IMR-90 (cell line): ENCODE results near the gene BPGM. TPM values are rescaled to one million over a fixed set of nuclear protein-coding genes. Genes with fewer than 3 reads are reported as not detected.

Experiments used
- ATAC-seq: fragments of 200-7000 bp; cut with Tn5 transposase; 2 replicates; pipeline ENCODE4 v1.9.1; 2020; ENCODE audit warnings: low read depth, mild to moderate bottlenecking, moderate library complexity
- BruUV-seq: library from RNA; stranded (reverse); fragments of 400-500 nt; replicated peaks from 2 replicates; lab custom pipeline; 2021; lab: Mats Ljungman, UMichigan
- CTCF ChIA-PET: fragments of 300-600 bp; formaldehyde crosslinking; extraction: SDS; loops from one replicate; lab custom pipeline; 2021; ENCODE audit warnings: antibody characterized with exemption; lab: Yijun Ruan, JAX
- POLR2A ChIA-PET: fragments of 300-600 bp; sonication (Branson Sonifier 250); formaldehyde crosslinking; loops from one replicate; lab custom pipeline; 2022; ENCODE audit warnings: antibody characterized with exemption; ENCODE audit not compliant: unreplicated experiment; lab: Charles Lee
- DNase-seq: peaks from one replicate; pipeline ENCODE4 v3.0.0; 2013
- H2AFZ ChIP-seq: replicated peaks from 2 replicates; pipeline ENCODE3; 2013; ENCODE audit warnings: low read length, mild to moderate bottlenecking; ENCODE audit not compliant: poor library complexity
- H2AK5ac ChIP-seq: 2 replicates; pipeline ENCODE4 v1.6.1; 2013; ENCODE audit warnings: low read depth, low read length, inconsistent platforms
- H2AK9ac ChIP-seq: replicated peaks from 2 replicates; pipeline ENCODE3; 2013; ENCODE audit warnings: mild to moderate bottlenecking, low read depth, low read length, moderate library complexity; ENCODE audit not compliant: poor library complexity
- H2BK120ac ChIP-seq: 2 replicates; pipeline ENCODE4 v1.6.1; 2013; ENCODE audit warnings: low read depth, low read length, inconsistent platforms
- H2BK15ac ChIP-seq: 3 replicates; pipeline ENCODE4 v1.6.1; 2013; ENCODE audit warnings: low read depth, low read length, inconsistent platforms
- H2BK20ac ChIP-seq: 2 replicates; pipeline ENCODE4 v1.6.1; 2013; ENCODE audit warnings: low read depth, mild to moderate bottlenecking, inconsistent platforms, low read length, moderate library complexity
- H2BK5ac ChIP-seq: 2 replicates; pipeline ENCODE4 v1.6.1; 2013; ENCODE audit warnings: mild to moderate bottlenecking, low read depth, low read length, inconsistent platforms; ENCODE audit not compliant: poor library complexity, severe bottlenecking
- H3K14ac ChIP-seq: replicated peaks from 2 replicates; pipeline ENCODE4 v1.6.1; 2013; ENCODE audit warnings: low read depth, low read length, inconsistent platforms
- H3K18ac ChIP-seq: 2 replicates; pipeline ENCODE4 v1.6.1; 2013; ENCODE audit warnings: low read depth, low read length, control low read depth
- H3K23ac ChIP-seq: 2 replicates; pipeline ENCODE4 v1.6.1; 2013; ENCODE audit warnings: low read depth, low read length, inconsistent platforms
- H3K27ac ChIP-seq: 2 replicates; pipeline ENCODE4 v1.5.1; 2013; ENCODE audit warnings: mild to moderate bottlenecking, control low read depth, low read length; ENCODE audit not compliant: insufficient read depth
- H3K27me3 ChIP-seq: 2 replicates; pipeline ENCODE4 v1.6.1; 2013; ENCODE audit warnings: low read length; ENCODE audit not compliant: control insufficient read depth, insufficient read depth
- H3K36me3 ChIP-seq: 2 replicates; pipeline ENCODE4 v1.6.1; 2013; ENCODE audit warnings: low read length, mixed read lengths; ENCODE audit not compliant: control insufficient read depth, insufficient read depth
- H3K4ac ChIP-seq: 2 replicates; pipeline ENCODE4 v1.6.1; 2013; ENCODE audit warnings: low read depth, low read length, inconsistent platforms
- H3K4me1 ChIP-seq: 2 replicates; pipeline ENCODE4 v1.6.1; 2013; ENCODE audit warnings: low read length, mixed read lengths; ENCODE audit not compliant: control insufficient read depth, insufficient read depth
- H3K4me2 ChIP-seq: 2 replicates; pipeline ENCODE4 v1.6.1; 2013; ENCODE audit warnings: low read depth, mild to moderate bottlenecking, control low read depth, low read length, moderate library complexity
- H3K4me3 ChIP-seq: 2 replicates; pipeline ENCODE4 v1.5.1; 2013; ENCODE audit warnings: low read depth, mild to moderate bottlenecking, control low read depth, low read length, moderate library complexity; ENCODE audit not compliant: insufficient read depth
- H3K56ac ChIP-seq: 2 replicates; pipeline ENCODE4 v1.6.1; 2013; ENCODE audit warnings: low read length, inconsistent platforms; ENCODE audit not compliant: insufficient read depth; ENCODE audit errors: extremely low read depth
- H3K79me1 ChIP-seq, 2 experiments: 2 replicates each; pipeline ENCODE4 v1.6.1; 2013; ENCODE audit warnings: low read length in 2 of 2, inconsistent platforms in 1 of 2, low read depth in 1 of 2
- H3K9ac ChIP-seq: 2 replicates; pipeline ENCODE4 v1.6.1; 2013; ENCODE audit warnings: low read depth, low read length, control low read depth
- H3K9me1 ChIP-seq: 2 replicates; pipeline ENCODE4 v1.6.1; 2013; ENCODE audit warnings: low read length, inconsistent platforms; ENCODE audit not compliant: insufficient read depth
- H3K9me3 ChIP-seq: 2 replicates; pipeline ENCODE4 v1.6.1; 2013; ENCODE audit warnings: low read length; ENCODE audit not compliant: control insufficient read depth, insufficient read depth
- H4K20me1 ChIP-seq: 2 replicates; pipeline ENCODE4 v1.6.1; 2013; ENCODE audit warnings: low read length, inconsistent platforms; ENCODE audit not compliant: insufficient read depth
- H4K5ac ChIP-seq: 2 replicates; pipeline ENCODE4 v1.6.1; 2013; ENCODE audit warnings: mild to moderate bottlenecking, low read depth, low read length, control low read depth
- H4K8ac ChIP-seq, 2 experiments: 2 replicates each; pipeline ENCODE4 v1.6.1; 2013; ENCODE audit warnings: low read depth in 2 of 2, low read length in 2 of 2, control low read depth in 1 of 2, inconsistent platforms in 1 of 2
- H4K91ac ChIP-seq: 2 replicates; pipeline ENCODE4 v1.6.1; 2013; ENCODE audit warnings: low read depth, low read length, inconsistent platforms; ENCODE audit not compliant: insufficient read depth
- CHD1 ChIP-seq: IDR thresholded peaks from 2 replicates; pipeline ENCODE4 v1.6.1; 2012; ENCODE audit warnings: low read depth, low read length, improper control_type of control experiment
- CTCF ChIP-seq: conservative IDR thresholded peaks from 2 replicates; pipeline ENCODE4 v1.5.1; 2012; ENCODE audit warnings: mild to moderate bottlenecking, low read depth, low read length, improper control_type of control experiment
- RAD21 ChIP-seq: IDR thresholded peaks from 2 replicates; pipeline ENCODE4 v1.6.1; 2012; ENCODE audit warnings: low read length, improper control_type of control experiment
- SMC3 ChIP-seq: fragments of 150-350 bp; IDR thresholded peaks from 2 replicates; pipeline ENCODE4 v1.6.1; 2016; ENCODE audit warnings: low read depth, mild to moderate bottlenecking, antibody characterized with exemption, low read length, moderate library complexity
- WGBS, 2 experiments: methylation state at CpG; one replicate each; pipeline versions ENCODE4 v1.1.5 to v1.1.7; 2013; ENCODE audit warnings: missing lambda C conversion rate in 2 of 2; ENCODE audit not compliant: insufficient read length in 1 of 2; ENCODE audit errors: extremely low coverage in 2 of 2; 5-methylcytosine and 5-hydroxymethylcytosine counted together
- dilution Hi-C: fragments of 300-500 bp; cut with HindIII; formaldehyde crosslinking; loops from one replicate; pipeline ENCODE4 v1.14.3; 2018; ENCODE audit warnings: low sequenced_read_pairs; ENCODE audit not compliant: unreplicated experiment
- in situ Hi-C: fragments of 300-500 bp; cut with MboI; formaldehyde crosslinking; loops from 3 replicates; pipeline ENCODE4 v1.14.3; 2019; ENCODE audit warnings: low sequenced_read_pairs, inconsistent platforms, mixed read lengths
- intact Hi-C: fragments of 100-400 bp; cut with micrococcal nuclease; formaldehyde crosslinking; loops from 2 replicates; pipeline ENCODE4 v1.10.0; 2022
- polyA plus RNA-seq, 3 experiments: library from polyadenylated mRNA; depleted of rRNA; stranded (reverse); fragments of >200 nt; gene quantifications; 2 replicates each; pipeline ENCODE4 v1.2.3, GENCODE V29; 2012; ENCODE audit warnings: low replicate concordance in 1 of 3
- total RNA-seq: library from RNA; depleted of rRNA; stranded (reverse); fragments of >200 nt; gene quantifications from 2 replicates; pipeline ENCODE4 v1.2.3, GENCODE V29; 2012

The BPGM gene
- total and polyA plus RNA-seq, 2 of the 4 experiments (the other 2 are of a cell fraction) = 18.8 to 20.0 TPM

GRCh38 chr7:134605978-134606923 lies 40.4 kb upstream of the BPGM start:
- Histone ChIP-seq H3K36me3 (no peaks in the 10 kb centered on the region), H3K79me1 (no peaks in the 10 kb centered on the region), H3K14ac (no peak overlapping the region), H4K8ac (no peak overlapping the region), H4K5ac (no peak overlapping the region), H2BK120ac (0 out of 2 replicates have a peak overlapping the region, but pooled peaks have one; percentile 7), H2BK15ac (peak overlapping the region; percentile 18; the same call in 1 of the 3 replicates), H2AK9ac (no peak overlapping the region), H3K4me2 (peak overlapping the region; percentile 70), H3K27ac (no peak overlapping the region), H3K9ac (no peak overlapping the region), H3K56ac (no peak overlapping the region), H3K9me3 (no peaks in the 10 kb centered on the region), H4K20me1 (no peaks in the 10 kb centered on the region), H3K23ac (no peak overlapping the region), H4K91ac (no peak overlapping the region), H3K4me1 (peaks cover 3% of the 10 kb centered on the region; the same call in 1 of the 2 replicates), H3K4ac (no peak overlapping the region), H2BK5ac (no peak overlapping the region), H2AFZ (no peak overlapping the region), H2BK20ac (peak overlapping the region; percentile 71; the same call in 1 of the 2 replicates), H3K18ac (no peak overlapping the region), H3K27me3 (no peaks in the 10 kb centered on the region), H3K4me3 (no peak overlapping the region), H3K9me1 (no peaks in the 10 kb centered on the region; the same call in 1 of the 2 replicates), H2AK5ac (no peak overlapping the region)
- ATAC-seq (peak; percentile 95), DNase-seq (peak; percentile 67)
- ChIA-PET POLR2A (no interaction called here), CTCF (interaction anchor here (0.5 to 1.4 kb wide), 5 partner anchors 14 to 174 kb away, joined by 3 to 9 read pairs (median 5); no protein-coding TSS in a partner anchor)
- TF ChIP-seq RAD21 = peak; percentile 90
- TF ChIP-seq SMC3 = peak; percentile 80
- TF ChIP-seq CTCF = peak; percentile 94
- TF ChIP-seq CHD1 = no peak
- intact Hi-C loops = loop anchor here (1.0 to 5.0 kb wide), 5 partner anchors 59 to 174 kb away; partner anchors contain the start of gene AKR1B1
- WGBS, 2 experiments = 25% methylated on average over 9 of the region's 14 CpGs; no CpG with 5 or more reads in 1 of the 2 experiments
- in situ Hi-C loops = no loop called here
- dilution Hi-C loops = no loop called here
- BruUV-seq = no TSS peak
